K562 (cell line): Measurements from ENCODE around the gene PPP2R2B. TPM values are rescaled to one million over a fixed set of nuclear protein-coding genes. Genes with fewer than 3 reads are reported as not detected.

Experiments used
- ATAC-seq: fragments of 200-7000 bp; cut with Tn5 transposase; 3 replicates; pipeline ENCODE4 v1.9.1; 2020; ENCODE audit warnings: moderate library complexity
- BruUV-seq: library from RNA; stranded (reverse); fragments of 400-500 nt; replicated peaks from 2 replicates; lab custom pipeline; 2021; lab: Mats Ljungman, UMichigan
- CTCF ChIA-PET: fragments of 300-600 bp; formaldehyde crosslinking; extraction: SDS; loops from one replicate; lab custom pipeline; 2021; ENCODE audit warnings: low intra/inter-chr PET ratio; lab: Yijun Ruan, JAX
- POLR2A ChIA-PET: fragments of 300-600, 350-650 bp; sonication (Branson Sonifier 250); formaldehyde crosslinking; extraction: SDS; loops from one replicate; lab custom pipeline; 2021; ENCODE audit warnings: antibody characterized with exemption, inconsistent platforms; lab: Yijun Ruan, JAX
- DNase-seq, 4 experiments: peaks; one replicate each; pipeline versions ENCODE4 v3.0.0 to v3.0.0-alpha.2; 2011 to 2018; ENCODE audit warnings: low spot score in 3 of 4, mixed read lengths in 3 of 4; ENCODE audit errors: extremely low read depth in 1 of 4
- FAIRE-seq: peaks from 2 replicates; lab custom pipeline; 2011; peaks lifted over from hg19 to GRCh38; lab: Jason Lieb, UNC
- H2AFZ ChIP-seq: 2 replicates; pipeline ENCODE4 v1.6.0; 2011; ENCODE audit warnings: low read depth, low read length, control low read depth, inconsistent platforms
- H3K27ac ChIP-seq: fragments of 200-600 bp; 3 replicates; pipeline ENCODE4 v1.8.0; 2011; ENCODE audit warnings: low read depth, mild to moderate bottlenecking, control low read depth, inconsistent platforms, low read length, moderate library complexity, mixed read lengths; ENCODE audit errors: extremely low read depth
- H3K27me3 ChIP-seq, 2 experiments: fragments of 300-600 bp in 1 of 2; 2 replicates in 1 of 2; 3 replicates in 1 of 2; pipeline versions ENCODE4 v1.6.0 to v1.8.0; 2011; ENCODE audit warnings: inconsistent platforms in 2 of 2, low read length in 2 of 2, mild to moderate bottlenecking in 1 of 2, mixed read lengths in 1 of 2, moderate library complexity in 1 of 2; ENCODE audit not compliant: control insufficient read depth in 2 of 2, insufficient read depth in 2 of 2
- H3K36me3 ChIP-seq: fragments of 300-600 bp; 3 replicates; pipeline ENCODE4 v1.8.0; 2011; ENCODE audit warnings: mild to moderate bottlenecking, low read length, inconsistent platforms; ENCODE audit not compliant: control insufficient read depth, insufficient read depth
- H3K4me1 ChIP-seq, 2 experiments: fragments of 200-600 bp in 1 of 2; replicated peaks in 1 of 2; 2 replicates in 1 of 2; 3 replicates in 1 of 2; pipeline versions ENCODE4 v1.5.1 to v1.8.0; 2011; ENCODE audit warnings: inconsistent platforms in 2 of 2, low read length in 2 of 2, mild to moderate bottlenecking in 1 of 2, mixed read lengths in 1 of 2, moderate library complexity in 1 of 2; ENCODE audit not compliant: control insufficient read depth in 2 of 2, insufficient read depth in 2 of 2
- H3K4me2 ChIP-seq: 2 replicates; pipeline ENCODE4 v1.6.1; 2011; ENCODE audit warnings: low read length, control low read depth, inconsistent platforms, mixed read lengths; ENCODE audit not compliant: insufficient read depth
- H3K4me3 ChIP-seq: fragments of 200-600 bp; sonication (generic), shearing (Covaris generic); 2 replicates; pipeline ENCODE4 v1.5.1; 2016; ENCODE audit warnings: control low read depth, inconsistent platforms
- H3K79me2 ChIP-seq: fragments of 200-600 bp; 3 replicates; pipeline ENCODE4 v1.8.0; 2011; ENCODE audit warnings: low read length, inconsistent platforms; ENCODE audit not compliant: control insufficient read depth, insufficient read depth
- H3K9ac ChIP-seq, 2 experiments: 2 replicates each; pipeline versions ENCODE4 v1.6.0 to v1.6.1; 2011; ENCODE audit warnings: low read depth in 2 of 2, low read length in 2 of 2, control low read depth in 1 of 2, inconsistent platforms in 1 of 2, mild to moderate bottlenecking in 1 of 2, mixed read lengths in 1 of 2; ENCODE audit not compliant: insufficient read depth in 1 of 2
- H3K9me1 ChIP-seq: one replicate; pipeline ENCODE4 v1.6.0; 2011; ENCODE audit warnings: inconsistent platforms, mild to moderate bottlenecking, low read length, moderate library complexity; ENCODE audit not compliant: control insufficient read depth, insufficient read depth
- H3K9me3 ChIP-seq: replicated peaks from 2 replicates; pipeline ENCODE4 v1.5.1; 2011; ENCODE audit warnings: low read depth, low read length, inconsistent platforms; ENCODE audit not compliant: control insufficient read depth, insufficient read depth
- H4K20me1 ChIP-seq: replicated peaks from 2 replicates; pipeline ENCODE4 v1.6.1; 2011; ENCODE audit warnings: low read length, inconsistent platforms, mixed read lengths; ENCODE audit not compliant: control insufficient read depth, insufficient read depth
- CREM ChIP-seq: IDR thresholded peaks from 2 replicates; pipeline ENCODE4 v1.6.1; 2014; ENCODE audit warnings: antibody characterized with exemption, low read depth
- KAT2B ChIP-seq: IDR thresholded peaks from one replicate; pipeline ENCODE4 v1.6.1; 2012; ENCODE audit warnings: low read depth, mild to moderate bottlenecking, control low read depth, inconsistent platforms, low read length, moderate library complexity
- RAD21 ChIP-seq, 2 experiments: fragments of 250-450 bp in 1 of 2; fragments of 450-650 bp in 1 of 2; sonication (Bioruptor Pico) in 1 of 2; formaldehyde crosslinking in 1 of 2; IDR thresholded peaks in 1 of 2; conservative IDR thresholded peaks in 1 of 2; 2 replicates each; pipeline versions ENCODE4 v1.4.0 to v1.8.0; 2020 to 2022; ENCODE audit warnings: mild to moderate bottlenecking in 2 of 2, moderate library complexity in 1 of 2
- SMC3 ChIP-seq: conservative IDR thresholded peaks from 2 replicates; pipeline ENCODE4 v1.6.1; 2011; ENCODE audit warnings: low read depth, low read length, improper control_type of control experiment; ENCODE audit not compliant: insufficient read depth
- STAG1 ChIP-seq: sonication (generic); formaldehyde crosslinking; IDR thresholded peaks from 2 replicates; pipeline ENCODE4 v1.5.0; 2020; ENCODE audit warnings: missing genetic modification reagents, borderline replicate concordance
- ZNF75A ChIP-seq: fragments of 450-650 bp; formaldehyde crosslinking; IDR thresholded peaks from 2 replicates; pipeline ENCODE4 v1.4.0; 2020; ENCODE audit warnings: mild to moderate bottlenecking
- WGBS: fragments of 100-300 bp; shearing (Covaris generic); methylation state at CpG from one replicate; pipeline ENCODE4 v1.1.6; 2016; ENCODE audit warnings: low coverage, mixed read lengths; ENCODE audit not compliant: insufficient coverage; ENCODE audit errors: missing lambda C conversion rate; 5-methylcytosine and 5-hydroxymethylcytosine counted together
- in situ Hi-C: fragments of 300-500 bp; cut with MboI; formaldehyde crosslinking; loops from 4 replicates; pipeline ENCODE4 v1.15.0; 2018; ENCODE audit warnings: inconsistent platforms, mixed read lengths
- intact Hi-C: fragments of 100-400 bp; cut with micrococcal nuclease; formaldehyde crosslinking; loops from 2 replicates; pipeline ENCODE4 v1.14.2; 2022
- polyA plus RNA-seq, 8 experiments: library from polyadenylated mRNA; depleted of rRNA in 4 of 8; stranded (reverse) in 5 of 8; unstranded in 3 of 8; fragments of >200 nt; fragmentation: Nextera tagmentation in 2 of 8; fragmentation: Illumina TruSeq in 1 of 8; extraction: Ambion mirVana in 2 of 8; extraction: Trizol in 1 of 8; gene quantifications; 2 replicates each; pipeline versions ENCODE4 v1.2.1 to v1.2.3, GENCODE V29; 2011 to 2014; ENCODE audit warnings: inconsistent platforms in 1 of 8, missing spikeins in 1 of 8
- total RNA-seq, 7 experiments: library from RNA; depleted of rRNA in 6 of 7; stranded (reverse); fragments of >200 nt in 6 of 7; fragmentation: Illumina TruSeq in 2 of 7; extraction: Trizol in 2 of 7; gene quantifications; 2 replicates each; pipeline versions ENCODE4 v1.2.1 to v1.2.3, GENCODE V29; 2011 to 2021; ENCODE audit warnings: low replicate concordance in 1 of 7
- TF ChIP-seq, protein P1 (sequence below): fragments of 450-650 bp; formaldehyde crosslinking; IDR thresholded peaks from 2 replicates; pipeline ENCODE4 v1.4.0; 2020; ENCODE audit warnings: mild to moderate bottlenecking, moderate library complexity
- TF ChIP-seq, protein P2 (sequence below): sonication (generic); formaldehyde crosslinking; IDR thresholded peaks from 2 replicates; pipeline ENCODE4 v1.8.0; 2022; ENCODE audit warnings: missing genetic modification reagents, mild to moderate bottlenecking, moderate library complexity, borderline replicate concordance

Gene PPP2R2B
- total and polyA plus RNA-seq, 9 of the 15 experiments (the other 6 are each of a cell fraction or from before 2014, with no cell fraction given): not detected

DNA sequence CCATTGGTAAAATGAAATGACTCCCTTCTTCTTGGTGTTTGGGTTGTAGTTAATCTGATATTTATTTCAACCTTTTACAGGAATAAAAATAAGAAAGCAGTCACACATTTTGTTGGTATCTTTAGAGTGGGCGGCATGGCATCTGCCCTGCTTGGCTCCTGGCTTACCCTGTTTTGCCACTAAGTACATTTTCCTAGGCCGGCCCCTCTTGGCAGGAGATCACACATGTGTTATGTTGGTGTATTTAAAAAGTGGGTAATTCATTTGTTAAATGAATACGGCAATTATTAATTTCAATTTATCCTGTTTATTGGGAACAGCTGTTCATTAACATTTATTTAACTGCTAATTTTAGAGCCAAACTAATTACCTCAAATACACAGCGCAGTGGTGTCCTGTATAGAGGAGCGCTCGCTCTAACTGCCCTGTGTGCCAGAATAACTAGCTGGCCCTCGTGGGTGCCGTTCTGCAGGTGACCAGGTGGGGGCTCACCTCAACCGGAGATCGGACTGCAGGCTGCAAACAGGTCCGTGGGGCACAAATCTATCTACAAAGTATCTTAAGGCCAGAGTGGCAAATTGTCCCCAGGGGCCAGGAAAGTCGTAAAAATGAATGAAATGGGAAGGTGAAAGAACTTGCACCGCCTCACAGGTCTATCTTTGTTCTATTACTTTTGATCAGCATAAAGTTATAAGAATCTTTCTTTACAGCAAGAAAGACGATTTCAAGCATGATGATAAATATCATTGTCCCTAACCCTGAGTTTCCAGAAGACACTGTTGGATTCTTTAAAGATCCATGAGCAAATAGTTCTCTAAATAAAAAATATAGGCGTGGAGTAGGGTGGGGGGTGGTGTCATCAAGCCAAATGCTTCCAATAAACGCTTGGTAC lies 336.4 kb downstream of the PPP2R2B start:
- FAIRE-seq: peak; percentile 80
- Histone ChIP-seq H3K27ac (no peak overlapping the region), H3K9me3 (no peaks in the 10 kb centered on the region), H3K36me3 (no peaks in the 10 kb centered on the region), H3K4me2 (no peak overlapping the region), H2AFZ (no peak overlapping the region), H3K4me3 (no peak overlapping the region), H4K20me1 (no peaks in the 10 kb centered on the region), H3K27me3 (peaks cover 0 to 13% of the 10 kb centered on the region in 2 experiments; a peak in 2 of 5 replicates), H3K9ac (no peak overlapping the region), H3K4me1 (no peaks in the 10 kb centered on the region), H3K79me2 (no peaks in the 10 kb centered on the region), H3K9me1 (no peaks in the 10 kb centered on the region)
- in situ Hi-C loops (loop anchor here (5.0 kb wide), 1 partner anchor 415 kb away; no protein-coding TSS in a partner anchor), intact Hi-C loops (loop anchor here (1.0 to 5.0 kb wide), 3 partner anchors 424 to 1035 kb away; no protein-coding TSS in a partner anchor)
- no TSS peak for BruUV-seq
- WGBS: 2% methylated on average over 16 of the region's 16 CpGs
- ChIA-PET CTCF (interaction anchor here (0.6 to 1.2 kb wide), 2 partner anchors 9 to 424 kb away, joined by 3 to 5 read pairs; no protein-coding TSS in a partner anchor), POLR2A (interaction anchor here (0.6 kb wide), 1 partner anchor 1389 kb away, joined by 3 read pairs; no protein-coding TSS in a partner anchor)
- peak; percentile 70 to 75 (median 75) for DNase-seq
- peak; percentile 99 for ATAC-seq
- peak; percentile 78 for TF ChIP-seq SMC3
- TF ChIP-seq, protein P1, sequence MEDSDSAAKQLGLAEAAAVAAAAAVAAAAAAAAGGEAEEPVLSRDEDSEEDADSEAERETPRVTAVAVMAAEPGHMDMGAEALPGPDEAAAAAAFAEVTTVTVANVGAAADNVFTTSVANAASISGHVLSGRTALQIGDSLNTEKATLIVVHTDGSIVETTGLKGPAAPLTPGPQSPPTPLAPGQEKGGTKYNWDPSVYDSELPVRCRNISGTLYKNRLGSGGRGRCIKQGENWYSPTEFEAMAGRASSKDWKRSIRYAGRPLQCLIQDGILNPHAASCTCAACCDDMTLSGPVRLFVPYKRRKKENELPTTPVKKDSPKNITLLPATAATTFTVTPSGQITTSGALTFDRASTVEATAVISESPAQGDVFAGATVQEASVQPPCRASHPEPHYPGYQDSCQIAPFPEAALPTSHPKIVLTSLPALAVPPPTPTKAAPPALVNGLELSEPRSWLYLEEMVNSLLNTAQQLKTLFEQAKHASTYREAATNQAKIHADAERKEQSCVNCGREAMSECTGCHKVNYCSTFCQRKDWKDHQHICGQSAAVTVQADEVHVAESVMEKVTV (CRISPR knock-in tag): peak; percentile 60
- TF ChIP-seq ZNF75A (CRISPR knock-in tag): no peak
- no peak for TF ChIP-seq KAT2B
- TF ChIP-seq, protein P2, sequence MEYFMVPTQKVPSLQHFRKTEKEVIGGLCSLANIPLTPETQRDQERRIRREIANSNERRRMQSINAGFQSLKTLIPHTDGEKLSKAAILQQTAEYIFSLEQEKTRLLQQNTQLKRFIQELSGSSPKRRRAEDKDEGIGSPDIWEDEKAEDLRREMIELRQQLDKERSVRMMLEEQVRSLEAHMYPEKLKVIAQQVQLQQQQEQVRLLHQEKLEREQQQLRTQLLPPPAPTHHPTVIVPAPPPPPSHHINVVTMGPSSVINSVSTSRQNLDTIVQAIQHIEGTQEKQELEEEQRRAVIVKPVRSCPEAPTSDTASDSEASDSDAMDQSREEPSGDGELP (CRISPR knock-in tag): peak; percentile 39; the same call in 1 of the 2 replicates
- 0 out of 2 replicates have a peak, but pooled peaks have one; percentile 5 for TF ChIP-seq CREM
- peak; percentile 67; the same call in 1 of the 2 replicates for TF ChIP-seq STAG1 (CRISPR knock-in tag)
- TF ChIP-seq RAD21 (CRISPR knock-in tag; conservative IDR thresholded peaks at IDR 0.05 in 1 of 2, IDR thresholded peaks at IDR 0.05 in 1 of 2): peak; percentile 77 to 83
